OCI-LY1 (cell line): ENCODE measurements around the gene LRP2.

Experiments used
- CTCF ChIP-seq: fragments of 200-600 bp; sonication (generic), shearing (Covaris generic); IDR thresholded peaks from 2 replicates; pipeline ENCODE4 v1.5.1; 2017; ENCODE audit warnings: mild to moderate bottlenecking, antibody characterized with exemption, low read length, moderate library complexity, mixed read lengths
- EZH2 ChIP-seq: fragments of 200-600 bp; sonication (generic), shearing (Covaris generic); IDR thresholded peaks from 2 replicates; pipeline ENCODE4 v1.8.0; 2017; ENCODE audit warnings: borderline replicate concordance, mixed run types, mild to moderate bottlenecking, antibody characterized with exemption, low read length, moderate library complexity, mixed read lengths

- no peak for TF ChIP-seq EZH2
- TF ChIP-seq CTCF: no peak
Observed at GRCh38 chr2:169172914-169173313, 189.4 kb downstream of the LRP2 start.
